MCF 10A (cell line): ENCODE measurements around the gene DPEP2. TPM values are rescaled to one million over a fixed set of nuclear protein-coding genes. Genes with fewer than 3 reads are reported as not detected.
"Not testable (repeated sequence)": the region's sequence is repeated elsewhere in the genome, so short reads cannot be mapped to it uniquely, and the experiment has no call there.

Experiments used
- BruUV-seq: library from RNA; stranded (reverse); fragments of 400-500 nt; replicated peaks from 2 replicates; lab custom pipeline; 2021; lab: Mats Ljungman, UMichigan
- CTCF ChIA-PET: fragments of 300-600 bp; sonication (Branson Sonifier 250); formaldehyde crosslinking; extraction: SDS; loops from one replicate; lab custom pipeline; 2021; ENCODE audit warnings: antibody characterized with exemption, inconsistent platforms; lab: Yijun Ruan, JAX
- POLR2A ChIA-PET: fragments of 300-600, 350-650 bp; sonication (Branson Sonifier 250); formaldehyde crosslinking; extraction: SDS; loops from one replicate; lab custom pipeline; 2020; ENCODE audit warnings: antibody characterized with exemption, inconsistent platforms; lab: Yijun Ruan, JAX
- DNase-seq: peaks from one replicate; pipeline ENCODE4 v3.0.0-alpha.2; 2018; ENCODE audit not compliant: unreplicated experiment
- H3K27ac Mint-ChIP-seq: one replicate; pipeline ENCODE4 v1.8.0; 2022; ENCODE audit warnings: mild to moderate bottlenecking, low read depth, mixed read lengths; ENCODE audit not compliant: unreplicated experiment
- H3K27me3 Mint-ChIP-seq: one replicate; pipeline ENCODE4 v1.8.0; 2022; ENCODE audit warnings: mixed read lengths; ENCODE audit not compliant: insufficient read depth, unreplicated experiment
- H3K36me3 Mint-ChIP-seq: one replicate; pipeline ENCODE4 v1.8.0; 2022; ENCODE audit warnings: mild to moderate bottlenecking, moderate library complexity, mixed read lengths; ENCODE audit not compliant: insufficient read depth, unreplicated experiment
- H3K4me1 Mint-ChIP-seq: one replicate; pipeline ENCODE4 v1.8.0; 2022; ENCODE audit warnings: mixed read lengths; ENCODE audit not compliant: insufficient read depth, unreplicated experiment
- H3K4me3 Mint-ChIP-seq: one replicate; pipeline ENCODE4 v1.8.0; 2022; ENCODE audit warnings: mild to moderate bottlenecking, moderate library complexity, mixed read lengths; ENCODE audit not compliant: unreplicated experiment
- H3K9me3 Mint-ChIP-seq: one replicate; pipeline ENCODE4 v1.8.0; 2022; ENCODE audit warnings: mixed read lengths; ENCODE audit not compliant: unreplicated experiment
- CTCF ChIP-seq: fragments of 200-600 bp; IDR thresholded peaks from one replicate; pipeline ENCODE4 v1.8.0; 2022; ENCODE audit warnings: antibody characterized with exemption, mild to moderate bottlenecking; ENCODE audit not compliant: unreplicated experiment
- intact Hi-C: fragments of 100-400 bp; cut with micrococcal nuclease; formaldehyde crosslinking; loops from 2 replicates; pipeline ENCODE4 v1.14.1; 2022
- total RNA-seq: library from RNA; stranded (reverse); gene quantifications from 2 replicates; pipeline ENCODE4 v1.2.3, GENCODE V29; 2022

The DPEP2 gene
- total RNA-seq, 1 experiment from 2014 or later = not detected

- TF ChIP-seq CTCF = no peak
- BruUV-seq = no TSS peak
- Mint-ChIP-seq H3K27ac (peak overlapping the region; percentile 59), H3K36me3 (no peaks in the 10 kb centered on the region), H3K27me3 (no peaks in the 10 kb centered on the region), H3K9me3 (no peaks in the 10 kb centered on the region), H3K4me3 (no peak overlapping the region), H3K4me1 (peaks cover 15% of the 10 kb centered on the region)
- intact Hi-C loops = no loop called here
- DNase-seq = no peak
- POLR2A ChIA-PET = interaction anchor here (0.5 to 2.7 kb wide), 6 partner anchors 8 to 231 kb away, joined by 3 to 31 read pairs (median 4); partner anchors contain the start of genes DDX28 and DUS2
- CTCF ChIA-PET = interaction anchor here (0.5 to 4.7 kb wide), 11 partner anchors 11 to 323 kb away, joined by 3 to 26 read pairs (median 3); no protein-coding TSS in a partner anchor
Measured at GRCh38 chr16:68005211-68005610, 5.9 kb upstream of the DPEP2 start.

GRCh38 chr16:68003031-68003430 is 3.7 kb upstream of the DPEP2 start:
- Mint-ChIP-seq H3K4me3 (no peak overlapping the region), H3K9me3 (no peaks in the 10 kb centered on the region), H3K27me3 (no peaks in the 10 kb centered on the region), H3K27ac (no peak overlapping the region), H3K4me1 (peaks cover 15% of the 10 kb centered on the region), H3K36me3 (no peaks in the 10 kb centered on the region)
- no peak for TF ChIP-seq CTCF
- DNase-seq = no peak
- intact Hi-C loops = no loop called here
- ChIA-PET CTCF (interaction anchor here (0.9 to 4.7 kb wide), 4 partner anchors 9 to 38 kb away, joined by 3 to 26 read pairs (median 4); no protein-coding TSS in a partner anchor), POLR2A (interaction anchor here (0.6 kb wide), 1 partner anchor 45 kb away, joined by 3 read pairs; no protein-coding TSS in a partner anchor)
- BruUV-seq = no TSS peak

GRCh38 chr16:68000450-68000849 is 1.2 kb upstream of the DPEP2 start:
- Mint-ChIP-seq H3K36me3 (no peaks in the 10 kb centered on the region), H3K27me3 (no peaks in the 10 kb centered on the region), H3K9me3 (no peaks in the 10 kb centered on the region), H3K4me1 (peaks cover 7% of the 10 kb centered on the region), H3K4me3 (no peak overlapping the region), H3K27ac (no peak overlapping the region)
- POLR2A ChIA-PET = no interaction called here
- intact Hi-C loops = no loop called here
- TF ChIP-seq CTCF = no peak
- no peak for DNase-seq
- CTCF ChIA-PET = interaction anchor here (0.6 to 2.0 kb wide), 2 partner anchors 9 to 24 kb away, joined by 3 to 9 read pairs; no protein-coding TSS in a partner anchor
- BruUV-seq = no TSS peak

- Mint-ChIP-seq H3K27me3 (no peaks in the 10 kb centered on the region), H3K4me3 (no peak overlapping the region), H3K4me1 (peaks cover 5% of the 10 kb centered on the region), H3K36me3 (no peaks in the 10 kb centered on the region), H3K9me3 (no peaks in the 10 kb centered on the region), H3K27ac (no peak overlapping the region)
- CTCF ChIA-PET = interaction anchor here (0.6 to 2.0 kb wide), 2 partner anchors 8 to 24 kb away, joined by 3 to 9 read pairs; no protein-coding TSS in a partner anchor
- no peak for DNase-seq
- POLR2A ChIA-PET = no interaction called here
- BruUV-seq = no TSS peak
- TF ChIP-seq CTCF = no peak
- intact Hi-C loops = no loop called here
Measured at GRCh38 chr16:67999985-68000384, 701 bp upstream of the DPEP2 start.

GRCh38 chr16:67998231-67998778 is 979 bp downstream of the DPEP2 start:
- CTCF ChIA-PET = interaction anchor here (1.3 kb wide), 1 partner anchor 66 kb away, joined by 4 read pairs; no protein-coding TSS in a partner anchor
- H3K36me3 Mint-ChIP-seq, H3K4me1 Mint-ChIP-seq, H3K27ac Mint-ChIP-seq, H3K4me3 Mint-ChIP-seq, DNase-seq, BruUV-seq, intact Hi-C loops, H3K9me3 Mint-ChIP-seq, H3K27me3 Mint-ChIP-seq: not testable (repeated sequence)
- POLR2A ChIA-PET = interaction anchor here (0.8 to 0.9 kb wide), 2 partner anchors 10 to 23 kb away, joined by 3 to 6 read pairs; no protein-coding TSS in a partner anchor
